AG10803 (cell line): Measurements from ENCODE around the gene MPPE1.

Experiments used
- DNase-seq: peaks from one replicate; pipeline ENCODE4 v3.0.0; 2010; ENCODE audit warnings: low read depth
- H3K4me3 ChIP-seq: 2 replicates; pipeline ENCODE4 v1.5.1; 2011; ENCODE audit warnings: mild to moderate bottlenecking, low read length, control low read depth
- CTCF ChIP-seq: conservative IDR thresholded peaks from 2 replicates; pipeline ENCODE4 v1.5.1; 2011; ENCODE audit warnings: mild to moderate bottlenecking, low read length, control low read depth, inconsistent platforms

MPPE1 gene

GRCh38 chr18:11880586-11881304, 27.4 kb downstream of the MPPE1 start:
- no peak for DNase-seq
- H3K4me3 ChIP-seq: no peak overlapping the region
- TF ChIP-seq CTCF: no peak

GRCh38 chr18:11877497-11878135, 30.5 kb downstream of the MPPE1 start:
- no peak for DNase-seq
- H3K4me3 ChIP-seq: no peak overlapping the region
- no peak for TF ChIP-seq CTCF

GRCh38 chr18:11874676-11875075, 33.4 kb downstream of the MPPE1 start:
- no peak for TF ChIP-seq CTCF
- DNase-seq: no peak
- H3K4me3 ChIP-seq: no peak overlapping the region

GRCh38 chr18:11873670-11874340, 34.3 kb downstream of the MPPE1 start:
- TF ChIP-seq CTCF: no peak
- H3K4me3 ChIP-seq: no peak overlapping the region
- no peak for DNase-seq

- no peak overlapping the region for H3K4me3 ChIP-seq
- peak; percentile 31 for DNase-seq
- TF ChIP-seq CTCF: peak; percentile 55
Observed at GRCh38 chr18:11872479-11873136, 35.5 kb downstream of the MPPE1 start.

- H3K4me3 ChIP-seq: no peak overlapping the region
- no peak for TF ChIP-seq CTCF
- DNase-seq: no peak
Observed at GRCh38 chr18:11871501-11871900, 36.6 kb downstream of the MPPE1 start.
